Heart right ventricle (tissue), 16 donors: Measurements from ENCODE around the gene HYAL4. TPM values are rescaled to one million over a fixed set of nuclear protein-coding genes. Genes with fewer than 3 reads are reported as not detected.
A peak's percentile ranks its signal among the peaks of the same experiment; 100 is the strongest.

Source experiments
- ATAC-seq, 8 donors: fragments of 200-7000 bp; cut with Tn5 transposase; one replicate each; pipeline ENCODE4 v1.9.1; 2020; ENCODE audit warnings: mild to moderate bottlenecking in 8 of 8, moderate library complexity in 8 of 8, moderate number of reproducible peaks in 1 of 8
- DNase-seq, 2 donors: peaks; one replicate each; pipeline ENCODE4 v3.0.0-alpha.2; 2020
- H3K27ac ChIP-seq, 10 donors: fragments of 200-600 bp; sonication (generic) in 2 of 10; one replicate each; pipeline versions ENCODE4 v1.5.0 to v1.8.0; 2020 to 2022; ENCODE audit warnings: mild to moderate bottlenecking in 3 of 10
- H3K27me3 ChIP-seq, 7 donors: fragments of 200-600 bp; one replicate each; pipeline ENCODE4 v1.8.0; 2021 to 2022; ENCODE audit warnings: mild to moderate bottlenecking in 2 of 7
- H3K36me3 ChIP-seq, 9 donors: fragments of 200-600 bp; sonication (generic) in 1 of 9; one replicate each; pipeline versions ENCODE4 v1.5.0 to v1.8.0; 2020 to 2022; ENCODE audit warnings: mild to moderate bottlenecking in 2 of 9
- H3K4me1 ChIP-seq, 9 donors: fragments of 200-600 bp; sonication (generic) in 1 of 9; one replicate each; pipeline versions ENCODE4 v1.5.0 to v1.8.0; 2020 to 2022; ENCODE audit warnings: mild to moderate bottlenecking in 4 of 9
- H3K4me3 ChIP-seq, 10 donors: fragments of 200-600 bp; sonication (generic) in 2 of 10; one replicate each; pipeline versions ENCODE4 v1.5.0 to v1.8.0; 2020 to 2022; ENCODE audit warnings: mild to moderate bottlenecking in 7 of 10, moderate library complexity in 2 of 10
- H3K9me3 ChIP-seq, 11 donors: fragments of 200-600 bp in 10 of 11; sonication (generic) in 2 of 11; one replicate each; pipeline versions ENCODE4 v1.5.0 to v1.8.0; 2013 to 2022; ENCODE audit warnings: mild to moderate bottlenecking in 2 of 11, control low read depth in 1 of 11, moderate library complexity in 1 of 11
- WGBS, 2 donors: extraction: QIAGEN DNeasy Blood & Tissue Kit; methylation state at CpG; one replicate each; pipeline ENCODE4 v1.1.7; 2013; ENCODE audit warnings: inconsistent platforms in 1 of 2; 5-methylcytosine and 5-hydroxymethylcytosine counted together
- intact Hi-C, 10 donors: fragments of 100-400 bp; cut with DNase I; formaldehyde crosslinking; loops; one replicate each; pipeline versions ENCODE4 v1.11.1 to v1.14.2; 2022
- polyA plus RNA-seq, 2 donors: library from polyadenylated mRNA; stranded (reverse); fragments of 200-250 nt; gene quantifications; one replicate each; pipeline ENCODE4 v1.2.3, GENCODE V29; 2013
- total RNA-seq, 10 donors: library from RNA; stranded (reverse); fragmentation: NEBNext Ultra II Directional in 3 of 10; extraction: Animal tissue kit (Norgen Biotek cat#: 25700) in 3 of 10; gene quantifications; one replicate each; pipeline versions ENCODE4 v1.2.1 to v1.2.4, GENCODE V29; 2021 to 2023
- TF ChIP-seq, protein P1 (sequence below), 9 donors: fragments of 200-600 bp; sonication (generic) in 2 of 9; IDR thresholded peaks; one replicate each; pipeline versions ENCODE4 v1.5.0 to v1.8.0; 2021 to 2022; ENCODE audit warnings: antibody characterized with exemption in 9 of 9, mild to moderate bottlenecking in 5 of 9, moderate library complexity in 1 of 9
- donor health status: Arrhythmogenic right ventricular cardiomyopathy.
- donor health status: ischemic (EF 13 %, LVEDD 7.1; RV severe dilation, severe dysfunction).
- donor health status: healthy with polysubstance abuse.
- donor health status: DM: no; HTN: yes; CAD: no.
- donor health status: DM: no; HTN: no; CAD: no.
- donor health status: ischemic (EF 25% LVEDD 6.9; RV normal size, moderate dysfunction).
- donor health status: ischemic (EF 25% LVEDD 5.7; RV mildly dilated, moderate dysfunction).
- donor health status: healthy.
- donor health status: DM: yes; HTN: yes; CAD: no.
- donor health status: Ischemic cardiomyopathy.
- donor health status: ischemic (EF 35%, LVEDD 5.7; RV mildly dilated, moderate dysfunction).
- donor health status: nonischemic (EF 11% LVEDD 7.7; RV severe dilation, severe dysfunction).
- donor health status: DM: yes; HTN: yes; CAD: no.
- donor health status: PGD.
- donor health status: ischemic (EF 29% LVEDD 5.4; RV normal size, mild dysfunction).
- donor health status: nonischemic (EF 23%, LVEDD 6.1; RV moderate dilation, normal function).

HYAL4 gene
- total and polyA plus RNA-seq, 12 donors = 0.03 to 0.88 (median 0.36) TPM; not detected in 8

DNA sequence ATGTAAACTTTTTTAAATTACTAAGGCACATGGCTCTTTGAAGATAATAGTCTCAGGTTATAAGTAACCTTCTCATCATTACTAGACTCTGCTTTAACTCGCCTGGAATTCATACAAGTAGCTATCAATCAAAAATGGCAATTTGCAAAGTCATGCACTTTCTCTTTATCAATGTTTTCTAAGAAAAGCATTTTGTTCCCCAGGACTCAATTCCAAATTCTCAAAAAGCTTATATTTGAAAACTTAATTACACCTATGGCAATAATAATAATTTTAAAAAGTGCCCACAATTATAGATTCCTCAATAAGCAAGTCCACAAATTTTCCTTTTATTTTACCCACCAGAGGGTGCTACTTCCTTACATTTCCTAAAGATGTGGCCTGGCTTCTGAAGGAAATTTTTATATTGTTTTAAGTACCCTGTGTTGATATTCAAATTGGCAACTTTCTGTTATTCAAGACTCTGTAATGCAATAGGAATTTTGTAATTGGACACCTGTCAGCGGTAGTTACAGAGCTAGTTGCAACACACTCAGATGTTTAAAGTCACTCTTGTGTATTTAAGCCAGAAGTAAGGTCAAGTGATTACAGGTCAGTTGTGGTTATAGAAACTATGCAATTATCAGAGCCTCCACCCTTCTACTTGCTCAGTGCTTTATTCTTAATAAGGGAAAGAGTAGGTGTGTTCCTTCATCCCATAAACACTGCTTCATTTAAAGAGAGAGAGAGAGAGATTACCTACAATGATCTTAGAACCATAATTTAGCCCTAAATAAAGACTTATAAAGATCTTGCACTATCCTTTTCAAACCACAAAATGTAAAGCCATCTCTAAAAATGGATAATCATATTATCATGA, 47.1 kb upstream of the HYAL4 start:
- TF ChIP-seq, protein P1, sequence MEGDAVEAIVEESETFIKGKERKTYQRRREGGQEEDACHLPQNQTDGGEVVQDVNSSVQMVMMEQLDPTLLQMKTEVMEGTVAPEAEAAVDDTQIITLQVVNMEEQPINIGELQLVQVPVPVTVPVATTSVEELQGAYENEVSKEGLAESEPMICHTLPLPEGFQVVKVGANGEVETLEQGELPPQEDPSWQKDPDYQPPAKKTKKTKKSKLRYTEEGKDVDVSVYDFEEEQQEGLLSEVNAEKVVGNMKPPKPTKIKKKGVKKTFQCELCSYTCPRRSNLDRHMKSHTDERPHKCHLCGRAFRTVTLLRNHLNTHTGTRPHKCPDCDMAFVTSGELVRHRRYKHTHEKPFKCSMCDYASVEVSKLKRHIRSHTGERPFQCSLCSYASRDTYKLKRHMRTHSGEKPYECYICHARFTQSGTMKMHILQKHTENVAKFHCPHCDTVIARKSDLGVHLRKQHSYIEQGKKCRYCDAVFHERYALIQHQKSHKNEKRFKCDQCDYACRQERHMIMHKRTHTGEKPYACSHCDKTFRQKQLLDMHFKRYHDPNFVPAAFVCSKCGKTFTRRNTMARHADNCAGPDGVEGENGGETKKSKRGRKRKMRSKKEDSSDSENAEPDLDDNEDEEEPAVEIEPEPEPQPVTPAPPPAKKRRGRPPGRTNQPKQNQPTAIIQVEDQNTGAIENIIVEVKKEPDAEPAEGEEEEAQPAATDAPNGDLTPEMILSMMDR (IDR thresholded peaks at IDR 0.05) = peak; percentile 20 to 75 (median 63)
- WGBS, 2 donors = 48 to 52% methylated on average over 2 of the region's 2 CpGs
- H3K4me3 ChIP-seq = no peak overlapping the region
- no peaks in the 10 kb centered on the region for H3K27me3 ChIP-seq
- H3K9me3 ChIP-seq = no peaks in the 10 kb centered on the region
- DNase-seq (no peak), ATAC-seq (peak in 7 of 8 donors; percentile 41 to 71 (median 55))
- peaks cover 0 to 4% (median 0%) of the 10 kb centered on the region in 9 donors for H3K4me1 ChIP-seq
- no peaks in the 10 kb centered on the region for H3K36me3 ChIP-seq
- intact Hi-C loops = loop anchor here in 7 of 10 donors (1.0 to 5.0 kb wide), 6 partner anchors 64 to 69 kb away; no protein-coding TSS in a partner anchor
- H3K27ac ChIP-seq = no peak overlapping the region

DNA sequence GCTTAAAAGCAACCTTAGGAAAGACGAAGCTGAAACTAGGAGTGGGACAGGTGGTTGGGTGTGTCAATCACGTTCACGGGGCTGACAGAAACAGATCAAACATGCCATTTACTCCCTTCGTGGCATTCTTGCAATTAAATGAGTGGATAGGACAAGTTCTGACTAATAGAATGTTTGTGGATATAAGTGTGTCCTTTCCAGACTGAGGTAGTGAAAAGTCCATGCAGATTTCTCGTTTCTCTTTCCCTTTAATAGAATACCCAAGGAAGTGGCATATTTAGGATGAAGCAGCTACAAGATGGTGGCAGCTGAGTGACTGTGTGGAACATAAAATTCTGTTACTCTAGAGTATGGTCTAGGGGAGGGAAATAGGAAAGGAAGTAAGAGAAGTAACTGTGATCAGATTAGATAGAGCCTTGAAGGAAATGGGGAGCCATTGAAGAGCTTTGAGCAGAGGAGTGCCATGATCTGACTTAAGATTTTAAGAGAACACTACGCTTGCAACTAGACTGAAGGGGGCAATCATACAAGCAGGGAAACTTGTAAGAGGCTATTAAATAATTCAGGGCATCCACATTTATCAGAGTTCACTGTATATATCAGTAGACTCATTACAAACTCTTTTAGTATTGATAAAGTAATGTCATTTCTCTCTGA, 46.3 kb upstream of the HYAL4 start:
- H3K27me3 ChIP-seq = no peaks in the 10 kb centered on the region
- H3K27ac ChIP-seq = no peak overlapping the region
- H3K4me1 ChIP-seq = peaks cover 0 to 4% (median 0%) of the 10 kb centered on the region in 9 donors
- no peak overlapping the region for H3K4me3 ChIP-seq
- no peaks in the 10 kb centered on the region for H3K36me3 ChIP-seq
- intact Hi-C loops = loop anchor here in 7 of 10 donors (1.0 to 5.0 kb wide), 6 partner anchors 64 to 69 kb away; no protein-coding TSS in a partner anchor
- TF ChIP-seq, protein P1 (IDR thresholded peaks at IDR 0.05) = no peak
- no peaks in the 10 kb centered on the region for H3K9me3 ChIP-seq
- ATAC-seq = no peak
- WGBS, 2 donors = 85 to 87% methylated on average over 6 of the region's 6 CpGs
- DNase-seq = no peak

DNA sequence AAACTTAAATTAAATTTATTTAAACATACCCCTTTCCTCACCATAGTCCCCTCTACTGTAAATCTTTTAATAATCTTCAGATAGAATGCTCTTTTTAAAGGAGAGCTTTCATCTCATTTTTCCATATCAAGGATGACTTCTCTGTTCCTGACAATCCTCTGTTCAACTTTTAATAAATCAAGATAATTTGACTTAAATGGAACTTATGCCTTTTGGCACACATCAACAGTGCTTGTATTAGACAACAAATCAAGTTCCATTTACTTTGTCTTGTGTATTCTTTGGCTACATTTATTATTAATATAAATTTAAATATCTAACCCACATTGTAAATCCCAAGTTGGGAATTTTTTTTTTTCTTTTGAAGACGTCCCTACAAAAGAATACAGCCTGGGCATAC, 42.7 kb upstream of the HYAL4 start:
- Histone ChIP-seq H3K9me3 (no peaks in the 10 kb centered on the region), H3K27ac (no peak overlapping the region), H3K36me3 (no peaks in the 10 kb centered on the region), H3K27me3 (no peaks in the 10 kb centered on the region), H3K4me3 (no peak overlapping the region), H3K4me1 (peaks cover 0 to 4% (median 0%) of the 10 kb centered on the region in 9 donors)
- intact Hi-C loops = loop anchor here in 2 of 10 donors (5.0 to 10.0 kb wide), 2 partner anchors 60 to 63 kb away; no protein-coding TSS in a partner anchor
- no peak for ATAC-seq
- WGBS, 2 donors = 83 to 90% methylated on average over 1 of the region's 1 CpG
- TF ChIP-seq, protein P1 (IDR thresholded peaks at IDR 0.05) = no peak
- no peak for DNase-seq

DNA sequence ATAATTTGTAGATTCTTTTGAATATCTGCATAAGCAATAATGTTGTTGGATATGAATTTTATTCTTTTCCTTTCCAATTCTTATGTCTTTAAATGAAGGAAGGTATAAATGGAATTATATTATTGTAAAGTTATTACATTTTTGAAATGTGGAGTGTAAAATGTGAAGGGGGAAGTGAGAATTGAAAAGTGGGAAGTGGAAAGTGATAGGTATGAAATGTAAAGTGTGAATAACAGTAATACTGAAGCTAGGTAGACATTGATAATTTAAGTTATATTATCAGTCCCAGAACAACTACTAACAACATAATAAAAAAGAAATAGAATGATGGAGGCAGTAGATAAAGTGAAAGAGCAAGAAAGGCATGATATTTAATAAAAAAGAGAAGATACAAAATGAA, 39.7 kb upstream of the HYAL4 start:
- no peak overlapping the region for H3K27ac ChIP-seq
- intact Hi-C loops = loop anchor here in 1 of 10 donors (10.0 kb wide), 1 partner anchor 60 kb away; no protein-coding TSS in a partner anchor
- H3K27me3 ChIP-seq = no peaks in the 10 kb centered on the region
- no peaks in the 10 kb centered on the region for H3K4me1 ChIP-seq
- no peaks in the 10 kb centered on the region for H3K36me3 ChIP-seq
- H3K4me3 ChIP-seq = no peak overlapping the region
- no peak for ATAC-seq
- TF ChIP-seq, protein P1 (IDR thresholded peaks at IDR 0.05) = no peak
- no peak for DNase-seq
- peaks cover 0 to 13% (median 4%) of the 10 kb centered on the region in 11 donors for H3K9me3 ChIP-seq
